K562 (cell line): ENCODE measurements around the gene NME4. TPM values are rescaled to one million over a fixed set of nuclear protein-coding genes. Genes with fewer than 3 reads are reported as not detected.

Source experiments
- CBX5 ChIP-seq: IDR thresholded peaks from 2 replicates; pipeline ENCODE4 v1.6.1; 2014; ENCODE audit warnings: low read depth, borderline replicate concordance
- ETS2 ChIP-seq: IDR thresholded peaks from 2 replicates; pipeline ENCODE4 v1.6.1; 2016; ENCODE audit warnings: borderline replicate concordance, missing genetic modification characterization, mild to moderate bottlenecking, moderate library complexity, missing compliant biosample characterization; ENCODE audit not compliant: poor library complexity, severe bottlenecking
- KLF10 ChIP-seq: fragments of 250-450 bp; sonication (Bioruptor Pico); IDR thresholded peaks from 2 replicates; pipeline ENCODE4 v1.6.1; 2021; ENCODE audit warnings: matching md5 sums
- MGA ChIP-seq: fragments of 450-650 bp; IDR thresholded peaks from 2 replicates; pipeline ENCODE4 v1.6.1; 2016; ENCODE audit warnings: mild to moderate bottlenecking, moderate library complexity
- MNT ChIP-seq, 2 experiments: fragments of 450-650 bp; conservative IDR thresholded peaks; 2 replicates each; pipeline ENCODE4 v1.6.1; 2017; ENCODE audit warnings: mild to moderate bottlenecking in 2 of 2, moderate library complexity in 2 of 2
- OTX1 ChIP-seq: fragments of 450-650 bp; formaldehyde crosslinking; IDR thresholded peaks from 2 replicates; pipeline ENCODE4 v1.4.0; 2022; ENCODE audit warnings: mild to moderate bottlenecking
- PCBP2 ChIP-seq: fragments of 200-400 bp; formaldehyde crosslinking; IDR thresholded peaks from 2 replicates; pipeline ENCODE4 v1.6.1; 2018; ENCODE audit warnings: low read length, low read depth, mild to moderate bottlenecking, moderate library complexity; ENCODE audit not compliant: poor library complexity, severe bottlenecking
- PYGO2 ChIP-seq: fragments of 450-650 bp; IDR thresholded peaks from 2 replicates; pipeline ENCODE4 v1.6.1; 2016; ENCODE audit warnings: mild to moderate bottlenecking, missing genetic modification characterization, moderate library complexity, missing compliant biosample characterization
- RBM15 ChIP-seq: fragments of 200-400 bp; formaldehyde crosslinking; IDR thresholded peaks from 2 replicates; pipeline ENCODE4 v1.6.1; 2018; ENCODE audit warnings: mild to moderate bottlenecking, low read length, moderate library complexity; ENCODE audit not compliant: insufficient read depth
- RUNX1 ChIP-seq: sonication (generic); IDR thresholded peaks from 2 replicates; pipeline ENCODE4 v1.6.1; 2016; ENCODE audit warnings: antibody characterized with exemption, low read depth
- SNRNP70 ChIP-seq: fragments of 200-400 bp; formaldehyde crosslinking; optimal IDR thresholded peaks from 2 replicates; pipeline ENCODE3; 2017; ENCODE audit warnings: low read depth, low read length
- STAT5B ChIP-seq: fragments of 250-450 bp; sonication (Bioruptor Pico); IDR thresholded peaks from 2 replicates; pipeline ENCODE4 v1.8.0; 2021; ENCODE audit warnings: mild to moderate bottlenecking, inconsistent platforms
- ZFP1 ChIP-seq: fragments of 450-650 bp; formaldehyde crosslinking; IDR thresholded peaks from 2 replicates; pipeline ENCODE4 v1.4.0; 2020; ENCODE audit warnings: mild to moderate bottlenecking, mixed read lengths
- ZNF445 ChIP-seq: fragments of 250-450 bp; sonication (Bioruptor Pico); IDR thresholded peaks from 2 replicates; pipeline ENCODE4 v1.4.0; 2020; ENCODE audit warnings: low read depth, mild to moderate bottlenecking, moderate library complexity
- ZNF668 ChIP-seq: fragments of 250-450 bp; sonication (Bioruptor Pico); IDR thresholded peaks from 2 replicates; pipeline ENCODE4 v1.8.0; 2022; ENCODE audit warnings: mild to moderate bottlenecking, inconsistent platforms
- ZNF764 ChIP-seq: fragments of 250-450 bp; sonication (Bioruptor Pico); IDR thresholded peaks from 2 replicates; pipeline ENCODE4 v1.4.0; 2020; ENCODE audit warnings: low read depth, mild to moderate bottlenecking, moderate library complexity
- polyA plus RNA-seq, 8 experiments: library from polyadenylated mRNA; depleted of rRNA in 4 of 8; stranded (reverse) in 5 of 8; unstranded in 3 of 8; fragments of >200 nt; fragmentation: Nextera tagmentation in 2 of 8; fragmentation: Illumina TruSeq in 1 of 8; extraction: Ambion mirVana in 2 of 8; extraction: Trizol in 1 of 8; gene quantifications; 2 replicates each; pipeline versions ENCODE4 v1.2.1 to v1.2.3, GENCODE V29; 2011 to 2014; ENCODE audit warnings: inconsistent platforms in 1 of 8, missing spikeins in 1 of 8
- total RNA-seq, 7 experiments: library from RNA; depleted of rRNA in 6 of 7; stranded (reverse); fragments of >200 nt in 6 of 7; fragmentation: Illumina TruSeq in 2 of 7; extraction: Trizol in 2 of 7; gene quantifications; 2 replicates each; pipeline versions ENCODE4 v1.2.1 to v1.2.3, GENCODE V29; 2011 to 2021; ENCODE audit warnings: low replicate concordance in 1 of 7

Gene NME4
- total and polyA plus RNA-seq, 9 of the 15 experiments (the other 6 are each of a cell fraction or from before 2014, with no cell fraction given) = 15.4 to 264 (median 139) TPM

GRCh38 chr16:425082-425718 lies 28.2 kb downstream of the NME4 start, which contains the start of gene RAB11FIP3 (continued):
- TF ChIP-seq ZNF445 (CRISPR knock-in tag) = no peak
- no peak for TF ChIP-seq KLF10 (CRISPR knock-in tag)
- no peak for TF ChIP-seq PCBP2
- peak; percentile 58 to 67 for TF ChIP-seq MNT (conservative IDR thresholded peaks at IDR 0.05)
- no peak for TF ChIP-seq SNRNP70
- TF ChIP-seq RUNX1 = no peak
- TF ChIP-seq OTX1 (CRISPR knock-in tag) = no peak
- TF ChIP-seq MGA = peak; percentile 95
- TF ChIP-seq CBX5 = no peak
- TF ChIP-seq STAT5B (CRISPR knock-in tag) = no peak
- TF ChIP-seq RBM15 = no peak
- no peak for TF ChIP-seq PYGO2 (tag)
- TF ChIP-seq ZFP1 = no peak
- no peak for TF ChIP-seq ETS2 (tag)
- no peak for TF ChIP-seq ZNF668 (CRISPR knock-in tag)
- TF ChIP-seq ZNF764 = no peak
